SK-N-SH treated with all-trans-retinoic acid at 6 μM for 48 hours (cell line): ENCODE data around the gene MFF.

Experiments used
- ATAC-seq: fragments of 200-7000 bp; cut with Tn5 transposase; 3 replicates; pipeline ENCODE4 v1.9.1; 2020; ENCODE audit warnings: mild to moderate bottlenecking, moderate library complexity
- ARNTL ChIP-seq: fragments of 450-650 bp; formaldehyde crosslinking; IDR thresholded peaks from 2 replicates; pipeline ENCODE4 v1.5.0; 2020; ENCODE audit warnings: low read depth, mild to moderate bottlenecking, moderate library complexity, borderline replicate concordance
- BACH2 ChIP-seq: fragments of 250-450 bp; sonication (Bioruptor Pico); IDR thresholded peaks from 2 replicates; pipeline ENCODE4 v1.9.0; 2021; ENCODE audit warnings: mild to moderate bottlenecking, borderline replicate concordance
- CSDC2 ChIP-seq: fragments of 250-450 bp; sonication (Bioruptor Pico); IDR thresholded peaks from 2 replicates; pipeline ENCODE4 v1.5.0; 2020; ENCODE audit warnings: mild to moderate bottlenecking, moderate library complexity
- ESRRG ChIP-seq: fragments of 250-450 bp; sonication (Bioruptor Pico); IDR thresholded peaks from 2 replicates; pipeline ENCODE4 v1.6.1; 2021; ENCODE audit warnings: mild to moderate bottlenecking
- ISL1 ChIP-seq: fragments of 250-450 bp; sonication (Bioruptor Pico); IDR thresholded peaks from 2 replicates; pipeline ENCODE4 v2.1.2; 2022; ENCODE audit warnings: mild to moderate bottlenecking, moderate library complexity
- OSR1 ChIP-seq: fragments of 250-450 bp; sonication (Bioruptor Pico); IDR thresholded peaks from 2 replicates; pipeline ENCODE4 v1.8.0; 2022; ENCODE audit warnings: moderate library complexity, mild to moderate bottlenecking, inconsistent platforms
- PPARA ChIP-seq: fragments of 250-450 bp; sonication (Bioruptor Pico); IDR thresholded peaks from 2 replicates; pipeline ENCODE4 v1.5.0; 2020; ENCODE audit warnings: mild to moderate bottlenecking, borderline replicate concordance
- RARB ChIP-seq: fragments of 250-450 bp; sonication (Bioruptor Pico); IDR thresholded peaks from 2 replicates; pipeline ENCODE4 v1.8.0; 2021; ENCODE audit warnings: mild to moderate bottlenecking, moderate library complexity
- SNAI2 ChIP-seq: fragments of 250-450 bp; sonication (Bioruptor Pico); IDR thresholded peaks from 2 replicates; pipeline ENCODE4 v1.5.0; 2020; ENCODE audit warnings: mild to moderate bottlenecking, moderate library complexity
- TCF4 ChIP-seq: fragments of 250-450 bp; sonication (Bioruptor Pico); IDR thresholded peaks from 2 replicates; pipeline ENCODE4 v1.8.0; 2021; ENCODE audit warnings: mild to moderate bottlenecking, moderate library complexity, borderline replicate concordance
- TOX ChIP-seq: fragments of 250-450 bp; sonication (Bioruptor Pico); IDR thresholded peaks from 2 replicates; pipeline ENCODE4 v1.8.0; 2021; ENCODE audit warnings: mild to moderate bottlenecking, moderate library complexity, borderline replicate concordance
- ZC3H10 ChIP-seq: fragments of 250-450 bp; sonication (Bioruptor Pico); IDR thresholded peaks from 2 replicates; pipeline ENCODE4 v1.5.1; 2021; ENCODE audit warnings: mild to moderate bottlenecking, moderate library complexity
- ZFP3 ChIP-seq: fragments of 250-450 bp; sonication (Bioruptor Pico); IDR thresholded peaks from 2 replicates; pipeline ENCODE4 v1.5.0; 2020; ENCODE audit warnings: mild to moderate bottlenecking, moderate library complexity
- ZFP30 ChIP-seq: fragments of 450-650 bp; formaldehyde crosslinking; IDR thresholded peaks from 2 replicates; pipeline ENCODE4 v1.5.0; 2022; ENCODE audit warnings: mild to moderate bottlenecking, moderate library complexity
- ZNF565 ChIP-seq: fragments of 450-650 bp; formaldehyde crosslinking; conservative IDR thresholded peaks from 2 replicates; pipeline ENCODE4 v1.5.0; 2020; ENCODE audit warnings: low read depth, mild to moderate bottlenecking, moderate library complexity
- ZNF70 ChIP-seq: fragments of 450-650 bp; formaldehyde crosslinking; IDR thresholded peaks from 2 replicates; pipeline ENCODE4 v1.5.0; 2020; ENCODE audit warnings: mild to moderate bottlenecking, moderate library complexity
- ZNF8 ChIP-seq: fragments of 450-650 bp; formaldehyde crosslinking; IDR thresholded peaks from 2 replicates; pipeline ENCODE4 v1.5.0; 2020; ENCODE audit warnings: mild to moderate bottlenecking, moderate library complexity
- TF ChIP-seq, protein P1 (sequence below): fragments of 250-450 bp; sonication (Bioruptor Pico); IDR thresholded peaks from 2 replicates; pipeline ENCODE4 v1.8.0; 2021; ENCODE audit warnings: low read depth, mild to moderate bottlenecking, moderate library complexity, borderline replicate concordance
- TF ChIP-seq, protein P2 (sequence below): fragments of 250-450 bp; sonication (Bioruptor Pico); IDR thresholded peaks from 2 replicates; pipeline ENCODE4 v1.8.0; 2020; ENCODE audit warnings: mild to moderate bottlenecking, moderate library complexity, borderline replicate concordance
- TF ChIP-seq, protein P3 (sequence below): fragments of 250-450 bp; sonication (Bioruptor Pico); IDR thresholded peaks from 2 replicates; pipeline ENCODE4 v1.5.1; 2020; ENCODE audit warnings: low read depth, mild to moderate bottlenecking, moderate library complexity
- TF ChIP-seq, protein P4 (sequence below): fragments of 250-450 bp; sonication (Bioruptor Pico); IDR thresholded peaks from 2 replicates; pipeline ENCODE4 v1.5.0; 2020; ENCODE audit warnings: mild to moderate bottlenecking, moderate library complexity
- TF ChIP-seq, protein P5 (sequence below): fragments of 250-450 bp; sonication (Bioruptor Pico); IDR thresholded peaks from 2 replicates; pipeline ENCODE4 v1.5.1; 2021; ENCODE audit warnings: mild to moderate bottlenecking, moderate library complexity

Gene MFF

DNA sequence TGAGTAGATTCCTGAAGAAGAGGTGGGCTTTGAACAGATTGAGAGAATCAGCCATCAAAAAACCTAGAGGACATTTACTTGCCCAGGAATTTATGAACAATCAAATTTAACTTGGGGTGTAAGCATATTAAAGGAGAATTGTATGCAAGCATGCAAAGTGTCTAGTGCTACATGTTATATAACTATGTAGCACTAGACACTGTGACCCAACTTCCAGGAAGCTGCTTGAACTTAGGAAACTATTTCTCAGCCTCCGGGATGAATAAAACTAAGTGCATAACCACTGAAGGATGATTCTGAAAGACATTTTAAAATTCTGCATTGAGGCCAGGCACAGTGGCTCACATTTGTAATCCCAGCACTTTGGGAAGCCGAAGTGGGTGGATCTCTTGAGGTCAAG, 12.4 kb downstream of the MFF start:
- TF ChIP-seq, protein P1, sequence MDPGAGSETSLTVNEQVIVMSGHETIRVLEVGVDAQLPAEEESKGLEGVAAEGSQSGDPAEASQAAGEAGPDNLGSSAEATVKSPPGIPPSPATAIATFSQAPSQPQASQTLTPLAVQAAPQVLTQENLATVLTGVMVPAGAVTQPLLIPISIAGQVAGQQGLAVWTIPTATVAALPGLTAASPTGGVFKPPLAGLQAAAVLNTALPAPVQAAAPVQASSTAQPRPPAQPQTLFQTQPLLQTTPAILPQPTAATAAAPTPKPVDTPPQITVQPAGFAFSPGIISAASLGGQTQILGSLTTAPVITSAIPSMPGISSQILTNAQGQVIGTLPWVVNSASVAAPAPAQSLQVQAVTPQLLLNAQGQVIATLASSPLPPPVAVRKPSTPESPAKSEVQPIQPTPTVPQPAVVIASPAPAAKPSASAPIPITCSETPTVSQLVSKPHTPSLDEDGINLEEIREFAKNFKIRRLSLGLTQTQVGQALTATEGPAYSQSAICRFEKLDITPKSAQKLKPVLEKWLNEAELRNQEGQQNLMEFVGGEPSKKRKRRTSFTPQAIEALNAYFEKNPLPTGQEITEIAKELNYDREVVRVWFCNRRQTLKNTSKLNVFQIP (CRISPR knock-in tag) = no peak
- TF ChIP-seq, protein P2, sequence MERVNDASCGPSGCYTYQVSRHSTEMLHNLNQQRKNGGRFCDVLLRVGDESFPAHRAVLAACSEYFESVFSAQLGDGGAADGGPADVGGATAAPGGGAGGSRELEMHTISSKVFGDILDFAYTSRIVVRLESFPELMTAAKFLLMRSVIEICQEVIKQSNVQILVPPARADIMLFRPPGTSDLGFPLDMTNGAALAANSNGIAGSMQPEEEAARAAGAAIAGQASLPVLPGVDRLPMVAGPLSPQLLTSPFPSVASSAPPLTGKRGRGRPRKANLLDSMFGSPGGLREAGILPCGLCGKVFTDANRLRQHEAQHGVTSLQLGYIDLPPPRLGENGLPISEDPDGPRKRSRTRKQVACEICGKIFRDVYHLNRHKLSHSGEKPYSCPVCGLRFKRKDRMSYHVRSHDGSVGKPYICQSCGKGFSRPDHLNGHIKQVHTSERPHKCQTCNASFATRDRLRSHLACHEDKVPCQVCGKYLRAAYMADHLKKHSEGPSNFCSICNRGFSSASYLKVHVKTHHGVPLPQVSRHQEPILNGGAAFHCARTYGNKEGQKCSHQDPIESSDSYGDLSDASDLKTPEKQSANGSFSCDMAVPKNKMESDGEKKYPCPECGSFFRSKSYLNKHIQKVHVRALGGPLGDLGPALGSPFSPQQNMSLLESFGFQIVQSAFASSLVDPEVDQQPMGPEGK (CRISPR knock-in tag) = no peak
- TF ChIP-seq ARNTL (CRISPR knock-in tag) (no peak), TCF4 (no peak), RARB (CRISPR knock-in tag) (no peak), ZNF70 (no peak), OSR1 (CRISPR knock-in tag) (no peak), ESRRG (CRISPR knock-in tag) (no peak), PPARA (CRISPR knock-in tag) (no peak), CSDC2 (no peak)
- TF ChIP-seq, protein P3, sequence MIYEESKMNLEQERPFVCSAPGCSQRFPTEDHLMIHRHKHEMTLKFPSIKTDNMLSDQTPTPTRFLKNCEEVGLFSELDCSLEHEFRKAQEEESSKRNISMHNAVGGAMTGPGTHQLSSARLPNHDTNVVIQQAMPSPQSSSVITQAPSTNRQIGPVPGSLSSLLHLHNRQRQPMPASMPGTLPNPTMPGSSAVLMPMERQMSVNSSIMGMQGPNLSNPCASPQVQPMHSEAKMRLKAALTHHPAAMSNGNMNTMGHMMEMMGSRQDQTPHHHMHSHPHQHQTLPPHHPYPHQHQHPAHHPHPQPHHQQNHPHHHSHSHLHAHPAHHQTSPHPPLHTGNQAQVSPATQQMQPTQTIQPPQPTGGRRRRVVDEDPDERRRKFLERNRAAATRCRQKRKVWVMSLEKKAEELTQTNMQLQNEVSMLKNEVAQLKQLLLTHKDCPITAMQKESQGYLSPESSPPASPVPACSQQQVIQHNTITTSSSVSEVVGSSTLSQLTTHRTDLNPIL (CRISPR knock-in tag) = no peak
- ATAC-seq = no peak

DNA sequence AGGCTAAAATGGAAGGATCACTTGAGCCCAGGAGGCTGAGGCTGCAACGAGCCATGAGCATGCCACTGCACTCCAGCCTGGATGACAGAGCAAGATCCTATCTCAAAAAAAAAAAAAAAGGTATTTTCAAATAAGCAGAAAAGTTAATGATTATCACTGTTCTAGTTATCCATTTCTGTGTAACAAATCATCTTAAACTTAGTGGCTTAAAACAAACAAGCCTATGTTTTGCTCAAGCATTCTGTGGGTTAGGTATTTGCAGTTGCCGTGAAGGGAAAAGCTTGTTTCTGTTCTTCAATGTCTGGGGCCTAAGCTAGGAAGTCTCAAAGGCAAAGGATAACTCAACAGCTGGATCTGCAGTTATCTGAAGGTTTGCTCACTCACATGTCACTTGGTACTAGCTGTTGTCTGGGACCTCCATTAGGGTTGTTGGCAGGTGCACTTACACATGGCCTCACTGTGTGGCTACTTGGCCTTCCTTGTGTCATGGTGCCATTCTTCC, 14.1 kb downstream of the MFF start:
- TF ChIP-seq, protein P1 (CRISPR knock-in tag) = no peak
- no peak for TF ChIP-seq OSR1 (CRISPR knock-in tag)
- TF ChIP-seq, protein P4, sequence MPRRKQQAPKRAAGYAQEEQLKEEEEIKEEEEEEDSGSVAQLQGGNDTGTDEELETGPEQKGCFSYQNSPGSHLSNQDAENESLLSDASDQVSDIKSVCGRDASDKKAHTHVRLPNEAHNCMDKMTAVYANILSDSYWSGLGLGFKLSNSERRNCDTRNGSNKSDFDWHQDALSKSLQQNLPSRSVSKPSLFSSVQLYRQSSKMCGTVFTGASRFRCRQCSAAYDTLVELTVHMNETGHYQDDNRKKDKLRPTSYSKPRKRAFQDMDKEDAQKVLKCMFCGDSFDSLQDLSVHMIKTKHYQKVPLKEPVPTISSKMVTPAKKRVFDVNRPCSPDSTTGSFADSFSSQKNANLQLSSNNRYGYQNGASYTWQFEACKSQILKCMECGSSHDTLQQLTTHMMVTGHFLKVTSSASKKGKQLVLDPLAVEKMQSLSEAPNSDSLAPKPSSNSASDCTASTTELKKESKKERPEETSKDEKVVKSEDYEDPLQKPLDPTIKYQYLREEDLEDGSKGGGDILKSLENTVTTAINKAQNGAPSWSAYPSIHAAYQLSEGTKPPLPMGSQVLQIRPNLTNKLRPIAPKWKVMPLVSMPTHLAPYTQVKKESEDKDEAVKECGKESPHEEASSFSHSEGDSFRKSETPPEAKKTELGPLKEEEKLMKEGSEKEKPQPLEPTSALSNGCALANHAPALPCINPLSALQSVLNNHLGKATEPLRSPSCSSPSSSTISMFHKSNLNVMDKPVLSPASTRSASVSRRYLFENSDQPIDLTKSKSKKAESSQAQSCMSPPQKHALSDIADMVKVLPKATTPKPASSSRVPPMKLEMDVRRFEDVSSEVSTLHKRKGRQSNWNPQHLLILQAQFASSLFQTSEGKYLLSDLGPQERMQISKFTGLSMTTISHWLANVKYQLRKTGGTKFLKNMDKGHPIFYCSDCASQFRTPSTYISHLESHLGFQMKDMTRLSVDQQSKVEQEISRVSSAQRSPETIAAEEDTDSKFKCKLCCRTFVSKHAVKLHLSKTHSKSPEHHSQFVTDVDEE = no peak
- no peak for TF ChIP-seq ZNF8
- no peak for TF ChIP-seq ARNTL (CRISPR knock-in tag)
- TF ChIP-seq ZFP30 (CRISPR knock-in tag) = no peak
- no peak for TF ChIP-seq ZFP3 (CRISPR knock-in tag)
- no peak for TF ChIP-seq ZC3H10
- TF ChIP-seq ZNF565 (CRISPR knock-in tag) = no peak
- TF ChIP-seq BACH2 (CRISPR knock-in tag) = no peak
- no peak for TF ChIP-seq CSDC2
- no peak for TF ChIP-seq SNAI2 (CRISPR knock-in tag)
- TF ChIP-seq, all 23 proteins: peak for 0
- ATAC-seq = no peak

DNA sequence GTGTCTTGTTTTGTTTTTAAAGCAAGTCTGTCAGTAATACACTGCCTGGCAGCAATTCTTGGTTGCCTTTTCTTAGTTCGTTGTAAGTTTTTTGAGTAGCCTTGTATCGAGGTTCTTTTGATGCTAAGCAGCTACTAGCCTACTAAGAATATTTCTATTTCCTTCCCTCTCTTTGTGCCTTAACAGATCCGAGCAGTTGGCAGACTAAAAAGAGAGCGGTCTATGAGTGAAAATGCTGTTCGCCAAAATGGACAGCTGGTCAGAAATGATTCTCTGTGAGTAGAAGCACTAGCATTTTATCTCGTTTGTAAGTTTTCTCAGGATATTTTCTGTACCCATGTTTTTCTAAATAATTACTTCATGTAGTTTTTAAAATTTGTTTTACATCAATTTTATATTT, 15.1 kb downstream of the MFF start:
- ATAC-seq = no peak
- TF ChIP-seq BACH2 (CRISPR knock-in tag) (no peak), TCF4 (no peak), ZNF70 (no peak), TOX (CRISPR knock-in tag) (no peak), SNAI2 (CRISPR knock-in tag) (no peak), RARB (CRISPR knock-in tag) (no peak), CSDC2 (no peak), ZFP3 (CRISPR knock-in tag) (no peak), PPARA (CRISPR knock-in tag) (no peak), ESRRG (CRISPR knock-in tag) (no peak), ISL1 (CRISPR knock-in tag) (no peak), ZFP30 (CRISPR knock-in tag) (no peak)
- TF ChIP-seq, protein P4 = no peak
- TF ChIP-seq, protein P5, sequence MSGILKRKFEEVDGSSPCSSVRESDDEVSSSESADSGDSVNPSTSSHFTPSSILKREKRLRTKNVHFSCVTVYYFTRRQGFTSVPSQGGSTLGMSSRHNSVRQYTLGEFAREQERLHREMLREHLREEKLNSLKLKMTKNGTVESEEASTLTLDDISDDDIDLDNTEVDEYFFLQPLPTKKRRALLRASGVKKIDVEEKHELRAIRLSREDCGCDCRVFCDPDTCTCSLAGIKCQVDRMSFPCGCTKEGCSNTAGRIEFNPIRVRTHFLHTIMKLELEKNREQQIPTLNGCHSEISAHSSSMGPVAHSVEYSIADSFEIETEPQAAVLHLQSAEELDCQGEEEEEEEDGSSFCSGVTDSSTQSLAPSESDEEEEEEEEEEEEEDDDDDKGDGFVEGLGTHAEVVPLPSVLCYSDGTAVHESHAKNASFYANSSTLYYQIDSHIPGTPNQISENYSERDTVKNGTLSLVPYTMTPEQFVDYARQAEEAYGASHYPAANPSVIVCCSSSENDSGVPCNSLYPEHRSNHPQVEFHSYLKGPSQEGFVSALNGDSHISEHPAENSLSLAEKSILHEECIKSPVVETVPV (CRISPR knock-in tag) = no peak
